NCI-H1436 treated with DMSO at 0.1 percent for 48 hours (cell line): ENCODE data around the gene HCN2.
A peak's percentile ranks its signal among the peaks of the same experiment; 100 is the strongest.
"Not testable (repeated sequence)": the region's sequence is repeated elsewhere in the genome, so short reads cannot be mapped to it uniquely, and the experiment has no call there.

Source experiments
- DNase-seq: peaks from one replicate; lab custom pipeline; 2025; lab: John Stamatoyannopoulos, UW

Gene HCN2

DNA sequence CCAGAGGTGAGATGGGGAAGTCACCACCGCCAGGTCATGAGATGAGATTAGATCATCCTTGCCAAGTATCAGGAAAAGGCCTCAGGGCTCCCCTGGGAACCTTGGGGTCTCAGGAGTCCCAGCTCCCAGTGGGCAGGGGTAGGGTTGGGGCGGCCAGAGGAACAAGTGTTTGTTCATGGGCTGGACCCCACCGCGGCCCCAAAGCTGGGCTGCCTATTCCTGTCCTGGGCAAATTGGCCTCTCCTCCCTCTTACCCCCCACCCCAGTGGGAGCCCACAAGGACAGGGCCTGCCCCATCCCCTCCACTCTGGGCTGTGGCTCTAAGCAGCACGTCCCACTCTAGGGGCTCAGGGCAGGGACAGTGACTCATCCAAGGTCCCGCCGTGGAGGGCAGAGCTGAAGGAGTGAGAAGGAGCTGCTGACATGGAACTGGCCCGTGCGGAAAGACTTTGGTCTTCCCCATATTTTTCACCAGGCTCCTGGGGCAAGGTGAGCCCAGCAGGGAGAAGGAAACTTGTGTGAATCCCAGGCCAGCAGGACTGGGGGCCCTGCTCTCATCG, 4.0 kb upstream of the HCN2 start:
- no peak for DNase-seq

GRCh38 chr19:588093-588740, 1.5 kb upstream of the HCN2 start:
- peak; percentile 73 for DNase-seq

- DNase-seq: peak; percentile 31
Observed at GRCh38 chr19:588741-589692, 664 bp upstream of the HCN2 start.

GRCh38 chr19:590396-590745, 690 bp downstream of the HCN2 start:
- DNase-seq: no peak

DNA sequence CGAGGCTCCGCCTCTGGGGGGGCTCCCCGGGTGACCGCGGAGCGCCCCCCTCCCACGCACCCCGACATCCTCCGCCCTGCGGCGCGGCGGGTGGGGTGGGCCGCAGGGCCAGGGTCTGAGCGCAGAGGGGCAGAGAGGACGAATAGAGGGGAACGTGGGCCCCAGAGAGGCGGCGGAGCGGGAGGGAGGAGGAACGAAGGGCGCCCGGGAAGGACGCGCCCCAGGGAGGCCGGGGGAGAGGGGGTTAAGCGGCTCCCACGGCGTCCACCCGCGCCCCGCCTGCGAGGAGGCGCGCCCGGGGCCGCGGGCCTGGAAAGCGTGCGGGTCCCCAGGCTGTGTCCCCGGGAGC, 1.0 kb downstream of the HCN2 start:
- no peak for DNase-seq

DNA sequence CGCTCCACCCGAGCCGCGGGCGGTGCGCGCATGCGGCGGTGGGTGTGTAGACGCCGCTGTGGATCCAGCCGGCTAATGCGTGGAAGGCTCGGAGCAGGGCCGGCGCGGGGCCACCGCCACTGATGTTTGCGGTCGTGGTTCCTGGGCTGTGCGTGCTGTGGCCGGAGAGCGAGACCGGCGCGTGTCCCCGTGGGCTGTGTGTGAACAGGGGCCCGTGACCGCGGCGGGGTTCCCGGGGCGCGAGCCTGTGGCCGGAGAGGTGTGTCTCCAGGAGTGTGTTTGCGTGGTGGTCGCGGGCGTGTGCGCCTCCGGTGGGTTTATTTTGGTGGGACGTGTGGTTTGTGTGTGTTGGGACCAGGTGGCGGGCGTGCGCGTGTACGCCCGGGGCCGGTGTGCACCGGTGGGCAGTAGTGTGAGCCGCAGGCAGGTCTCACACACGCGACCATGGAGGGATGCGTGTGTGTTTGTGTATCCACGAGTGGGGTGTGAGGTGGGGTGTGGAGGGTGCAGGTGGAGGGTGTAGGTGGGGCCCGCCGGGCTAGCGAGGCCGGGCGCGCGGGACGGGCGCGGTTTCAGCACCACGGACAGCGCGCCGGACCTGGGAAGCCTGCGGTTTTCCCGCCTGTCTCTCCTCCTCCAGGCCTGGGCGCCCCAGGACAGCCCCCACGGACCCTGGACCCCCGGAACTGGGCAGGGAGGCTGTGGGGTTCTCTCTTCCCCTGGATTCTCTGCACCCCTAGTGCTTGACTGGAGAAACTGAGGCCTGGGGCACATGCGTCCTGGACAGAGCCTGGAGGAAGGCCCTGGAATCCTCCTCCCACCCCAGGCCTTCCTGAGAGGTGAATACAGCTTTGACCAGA, 1.6 kb downstream of the HCN2 start:
- DNase-seq: no peak

DNA sequence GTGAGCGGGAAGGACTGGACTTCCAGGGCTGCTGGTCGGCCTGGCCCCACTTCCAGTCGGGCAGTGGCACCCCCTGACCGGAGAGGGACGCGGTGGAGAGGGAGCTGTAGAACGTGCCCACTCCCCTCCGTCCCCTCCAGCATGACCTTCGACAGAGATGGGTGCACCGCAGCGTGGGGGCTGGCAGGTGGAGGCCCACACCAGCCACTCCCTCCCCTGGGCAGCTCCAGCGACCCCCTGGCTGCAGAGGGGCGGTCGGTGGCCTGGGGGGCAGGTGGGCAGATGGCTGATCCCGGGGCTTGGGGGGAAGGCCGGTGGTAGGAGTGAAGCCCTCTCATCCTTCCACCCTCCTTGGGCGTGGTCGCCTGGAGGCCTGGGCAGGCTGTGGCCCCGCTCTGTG, 2.4 kb downstream of the HCN2 start:
- DNase-seq: no peak

GRCh38 chr19:593055-593454, 3.4 kb downstream of the HCN2 start:
- no peak for DNase-seq

DNA sequence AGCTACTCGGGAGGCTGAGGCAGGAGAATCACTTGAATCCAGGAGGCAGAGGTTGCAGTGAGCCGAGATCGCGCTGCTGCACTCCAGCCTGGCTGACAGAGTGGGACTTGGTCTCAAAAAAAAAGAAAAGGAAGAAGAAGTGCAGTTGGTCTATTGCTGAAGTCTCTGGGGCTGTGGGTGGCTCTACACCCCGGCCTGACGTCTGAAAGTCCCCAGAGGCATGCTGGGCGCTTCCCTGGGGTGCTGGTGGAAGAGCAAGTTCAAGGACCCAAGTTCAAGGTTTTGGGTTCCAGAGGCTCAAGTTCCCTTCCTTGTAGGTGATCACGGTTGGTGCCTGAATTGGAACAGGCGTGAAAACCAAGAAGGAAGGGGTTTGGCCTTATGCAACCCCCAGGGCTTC, 3.8 kb downstream of the HCN2 start:
- no peak for DNase-seq

DNA sequence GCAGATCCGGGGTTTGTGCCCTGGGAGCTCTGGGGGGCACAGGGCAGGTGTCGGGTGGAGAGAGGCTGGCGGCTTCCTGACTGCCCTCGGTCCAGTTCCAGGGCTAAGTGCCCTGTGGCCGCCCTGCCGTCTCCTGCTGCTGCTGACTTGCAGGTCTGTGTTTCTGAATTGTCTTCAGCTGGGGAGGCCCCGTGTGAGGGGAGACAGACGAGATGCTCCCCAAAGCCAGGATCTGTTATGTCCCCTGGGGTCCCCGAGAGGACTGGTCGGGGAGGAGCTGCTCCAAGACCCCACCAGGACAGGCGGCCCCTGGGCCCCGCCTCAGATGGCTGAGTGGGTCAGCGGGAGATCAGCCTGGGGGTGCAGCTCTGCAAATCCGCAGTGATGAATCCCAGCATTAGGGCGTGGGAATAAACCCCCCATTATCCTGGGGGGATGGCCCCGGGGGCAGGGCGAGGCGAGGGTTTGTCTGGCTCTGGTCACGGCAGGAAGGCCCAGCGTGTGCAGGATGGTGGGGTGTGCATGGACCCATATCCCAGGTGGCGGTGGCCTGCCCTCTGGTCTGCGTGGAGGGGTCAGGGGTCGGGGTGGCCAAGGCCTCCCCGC, 4.7 kb downstream of the HCN2 start:
- DNase-seq: no peak

DNA sequence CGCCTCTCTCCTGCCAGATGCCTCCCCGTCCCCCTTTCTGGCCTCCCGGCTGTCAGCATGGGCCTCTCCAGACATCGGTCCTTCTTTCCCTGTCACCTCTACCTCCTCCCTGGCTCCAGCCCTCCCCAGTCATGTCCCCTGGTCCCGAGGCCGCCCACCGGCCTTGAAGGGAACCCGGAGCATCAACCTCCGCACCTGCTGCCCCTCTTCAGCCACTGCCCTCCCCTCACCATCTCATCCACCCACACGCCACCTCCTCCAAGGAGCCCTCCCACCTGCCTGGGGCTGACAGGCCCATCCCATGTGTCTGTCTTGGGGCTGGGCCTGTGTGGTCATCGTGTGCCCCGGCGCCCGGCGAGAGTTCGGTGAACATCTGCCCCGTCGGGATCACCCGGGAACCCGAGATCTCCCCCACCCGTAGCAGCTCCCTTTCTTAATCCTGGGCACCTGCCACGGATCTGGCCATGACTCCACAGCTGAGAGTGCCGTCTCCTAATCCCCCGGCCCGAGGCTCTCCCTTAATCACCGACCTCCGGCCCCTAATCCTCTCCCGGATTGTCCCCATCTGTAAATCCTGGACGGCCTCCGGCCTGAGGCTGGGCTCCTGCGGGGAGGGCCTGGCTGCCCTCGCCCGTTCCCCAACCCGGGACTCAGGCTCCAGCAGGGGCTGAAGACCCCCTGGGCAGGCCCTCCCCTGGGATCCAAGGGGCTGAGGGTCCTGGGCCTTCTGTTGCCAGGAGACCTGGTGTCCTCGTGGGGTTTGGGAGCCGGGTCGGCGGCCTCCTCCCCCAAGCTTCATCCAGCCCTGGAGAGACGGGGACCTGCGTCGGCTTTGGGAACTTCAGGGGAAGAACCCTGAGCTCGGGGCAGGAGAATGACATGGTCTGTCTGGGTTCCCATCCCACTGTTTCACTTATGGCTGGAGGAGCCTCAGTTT, 5.9 kb downstream of the HCN2 start:
- no peak for DNase-seq

GRCh38 chr19:596263-596655, 6.6 kb downstream of the HCN2 start:
- no peak for DNase-seq

DNA sequence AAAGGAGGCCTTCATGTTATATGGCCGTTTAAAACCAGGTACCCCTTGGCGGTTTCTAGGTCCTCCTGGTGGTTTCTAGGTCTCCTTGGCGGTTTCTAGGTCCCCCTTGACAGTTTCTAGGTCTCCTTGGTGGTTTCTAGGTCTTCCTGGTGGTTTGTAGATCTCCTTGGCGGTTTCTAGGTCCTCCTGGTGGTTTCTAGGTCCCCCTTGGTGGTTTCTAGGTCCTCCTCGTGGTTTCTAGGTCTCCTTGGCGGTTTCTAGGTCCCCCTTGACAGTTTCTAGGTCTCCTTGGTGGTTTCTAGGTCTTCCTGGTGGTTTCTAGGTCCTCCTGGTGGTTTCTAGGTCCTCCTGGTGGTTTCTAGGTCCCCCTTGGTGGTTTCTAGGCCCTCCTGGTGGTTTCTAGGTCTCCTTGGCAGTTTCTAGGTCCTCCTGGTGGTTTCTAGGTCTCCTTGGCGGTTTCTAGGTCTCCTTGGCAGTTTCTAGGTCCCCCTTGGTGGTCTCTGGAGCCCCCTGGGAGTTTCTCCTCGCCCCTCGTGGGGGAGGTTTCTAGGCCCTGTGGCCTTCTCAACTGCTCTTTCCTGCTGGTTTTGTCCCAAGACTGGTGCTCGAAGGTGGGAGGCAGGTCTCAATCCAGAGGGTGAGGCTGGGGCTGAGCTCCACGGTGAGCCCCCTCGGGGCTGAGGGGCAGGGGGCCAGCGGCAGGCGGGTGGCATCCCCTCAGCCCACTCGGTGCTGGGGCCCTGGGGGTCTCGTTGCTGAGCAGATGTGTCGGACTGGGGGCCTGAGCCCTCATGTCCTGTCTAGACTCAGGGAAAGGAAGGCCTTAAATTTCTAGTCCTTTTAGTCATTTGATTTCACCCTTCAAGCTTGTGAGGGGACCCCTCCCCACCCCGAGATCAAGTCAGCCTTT, 8.0 kb downstream of the HCN2 start:
- no peak for DNase-seq

DNA sequence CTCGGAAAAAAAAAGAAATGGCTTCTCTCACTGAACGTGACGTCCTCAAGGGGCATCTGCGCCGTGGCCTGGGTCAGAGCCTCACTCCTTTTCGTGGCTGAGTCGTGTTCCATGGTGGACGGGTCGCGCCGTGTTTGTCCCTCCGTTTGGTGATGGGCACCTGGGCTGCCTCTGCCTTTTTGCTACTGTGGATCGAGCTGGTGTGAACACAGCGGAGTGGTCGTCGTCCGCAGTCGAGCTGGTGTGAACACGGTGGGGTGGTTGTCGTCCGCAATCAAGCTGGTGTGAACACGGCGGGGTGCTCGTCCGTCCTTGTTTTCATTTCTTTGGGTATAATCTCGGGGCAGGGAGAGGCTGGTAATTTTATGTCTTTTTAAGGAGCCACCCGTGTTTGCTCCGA, 11.6 kb downstream of the HCN2 start:
- no peak for DNase-seq

DNA sequence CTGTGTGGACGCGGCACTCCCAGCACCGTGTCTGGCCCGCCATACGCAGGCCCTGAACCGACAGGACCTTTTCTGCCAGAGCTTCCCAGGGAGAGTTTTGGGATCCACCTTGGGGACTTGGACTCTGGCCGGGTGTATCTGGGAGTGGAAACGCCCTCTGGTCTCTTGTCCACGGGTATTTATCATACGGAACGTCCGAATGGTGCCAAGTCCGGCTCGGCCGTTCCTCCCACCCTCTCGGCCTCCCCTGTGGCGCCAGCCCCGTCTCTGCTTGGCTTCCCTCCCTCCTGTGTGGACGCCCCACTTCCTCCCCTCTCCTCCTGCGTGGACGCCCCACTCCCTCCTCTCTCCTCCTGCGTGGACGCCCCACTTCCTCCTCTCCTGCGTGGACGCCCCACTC, 12.1 kb downstream of the HCN2 start:
- no peak for DNase-seq

- no peak for DNase-seq
Observed at GRCh38 chr19:602391-603301, 13.0 kb downstream of the HCN2 start.

DNA sequence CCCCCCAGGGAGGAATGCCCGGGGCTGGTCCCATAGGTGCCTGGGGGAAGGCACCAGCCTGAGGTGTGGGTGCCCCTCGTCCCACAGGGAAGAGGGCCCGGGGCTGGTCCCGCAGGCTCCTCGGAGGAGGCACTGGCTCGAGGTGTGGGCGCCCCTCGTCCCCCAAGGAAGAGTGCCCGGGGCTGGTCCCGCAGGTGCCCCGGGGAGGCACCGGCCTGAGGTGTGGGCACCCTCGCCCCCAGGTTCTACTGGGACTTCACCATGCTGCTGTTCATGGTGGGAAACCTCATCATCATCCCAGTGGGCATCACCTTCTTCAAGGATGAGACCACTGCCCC, 13.6 kb downstream of the HCN2 start:
- not testable (repeated sequence) for DNase-seq

- DNase-seq: not testable (repeated sequence)
Observed at GRCh38 chr19:603779-604178, 14.1 kb downstream of the HCN2 start.

GRCh38 chr19:604355-604754, 14.7 kb downstream of the HCN2 start:
- no peak for DNase-seq
